K562 (cell line): Measurements from ENCODE around the gene PFN3. TPM values are rescaled to one million over a fixed set of nuclear protein-coding genes. Genes with fewer than 3 reads are reported as not detected.

Source experiments
- ATAC-seq: fragments of 200-7000 bp; cut with Tn5 transposase; 3 replicates; pipeline ENCODE4 v1.9.1; 2020; ENCODE audit warnings: moderate library complexity
- BruUV-seq: library from RNA; stranded (reverse); fragments of 400-500 nt; replicated peaks from 2 replicates; lab custom pipeline; 2021; lab: Mats Ljungman, UMichigan
- CTCF ChIA-PET: fragments of 300-600 bp; formaldehyde crosslinking; extraction: SDS; loops from one replicate; lab custom pipeline; 2021; ENCODE audit warnings: low intra/inter-chr PET ratio; lab: Yijun Ruan, JAX
- POLR2A ChIA-PET: fragments of 300-600, 350-650 bp; sonication (Branson Sonifier 250); formaldehyde crosslinking; extraction: SDS; loops from one replicate; lab custom pipeline; 2021; ENCODE audit warnings: antibody characterized with exemption, inconsistent platforms; lab: Yijun Ruan, JAX
- DNase-seq, 4 experiments: peaks; one replicate each; pipeline versions ENCODE4 v3.0.0 to v3.0.0-alpha.2; 2011 to 2018; ENCODE audit warnings: low spot score in 3 of 4, mixed read lengths in 3 of 4; ENCODE audit errors: extremely low read depth in 1 of 4
- FAIRE-seq: peaks from 2 replicates; lab custom pipeline; 2011; peaks lifted over from hg19 to GRCh38; lab: Jason Lieb, UNC
- H2AFZ ChIP-seq: 2 replicates; pipeline ENCODE4 v1.6.0; 2011; ENCODE audit warnings: low read depth, low read length, control low read depth, inconsistent platforms
- H3K27ac ChIP-seq: fragments of 200-600 bp; 3 replicates; pipeline ENCODE4 v1.8.0; 2011; ENCODE audit warnings: low read depth, mild to moderate bottlenecking, control low read depth, inconsistent platforms, low read length, moderate library complexity, mixed read lengths; ENCODE audit errors: extremely low read depth
- H3K27me3 ChIP-seq, 2 experiments: fragments of 300-600 bp in 1 of 2; 2 replicates in 1 of 2; 3 replicates in 1 of 2; pipeline versions ENCODE4 v1.6.0 to v1.8.0; 2011; ENCODE audit warnings: inconsistent platforms in 2 of 2, low read length in 2 of 2, mild to moderate bottlenecking in 1 of 2, mixed read lengths in 1 of 2, moderate library complexity in 1 of 2; ENCODE audit not compliant: control insufficient read depth in 2 of 2, insufficient read depth in 2 of 2
- H3K36me3 ChIP-seq: fragments of 300-600 bp; 3 replicates; pipeline ENCODE4 v1.8.0; 2011; ENCODE audit warnings: mild to moderate bottlenecking, low read length, inconsistent platforms; ENCODE audit not compliant: control insufficient read depth, insufficient read depth
- H3K4me1 ChIP-seq, 2 experiments: fragments of 200-600 bp in 1 of 2; replicated peaks in 1 of 2; 2 replicates in 1 of 2; 3 replicates in 1 of 2; pipeline versions ENCODE4 v1.5.1 to v1.8.0; 2011; ENCODE audit warnings: inconsistent platforms in 2 of 2, low read length in 2 of 2, mild to moderate bottlenecking in 1 of 2, mixed read lengths in 1 of 2, moderate library complexity in 1 of 2; ENCODE audit not compliant: control insufficient read depth in 2 of 2, insufficient read depth in 2 of 2
- H3K4me2 ChIP-seq: 2 replicates; pipeline ENCODE4 v1.6.1; 2011; ENCODE audit warnings: low read length, control low read depth, inconsistent platforms, mixed read lengths; ENCODE audit not compliant: insufficient read depth
- H3K4me3 ChIP-seq: fragments of 200-600 bp; sonication (generic), shearing (Covaris generic); 2 replicates; pipeline ENCODE4 v1.5.1; 2016; ENCODE audit warnings: control low read depth, inconsistent platforms
- H3K79me2 ChIP-seq: fragments of 200-600 bp; 3 replicates; pipeline ENCODE4 v1.8.0; 2011; ENCODE audit warnings: low read length, inconsistent platforms; ENCODE audit not compliant: control insufficient read depth, insufficient read depth
- H3K9ac ChIP-seq, 2 experiments: 2 replicates each; pipeline versions ENCODE4 v1.6.0 to v1.6.1; 2011; ENCODE audit warnings: low read depth in 2 of 2, low read length in 2 of 2, control low read depth in 1 of 2, inconsistent platforms in 1 of 2, mild to moderate bottlenecking in 1 of 2, mixed read lengths in 1 of 2; ENCODE audit not compliant: insufficient read depth in 1 of 2
- H3K9me1 ChIP-seq: one replicate; pipeline ENCODE4 v1.6.0; 2011; ENCODE audit warnings: inconsistent platforms, mild to moderate bottlenecking, low read length, moderate library complexity; ENCODE audit not compliant: control insufficient read depth, insufficient read depth
- H3K9me3 ChIP-seq: replicated peaks from 2 replicates; pipeline ENCODE4 v1.5.1; 2011; ENCODE audit warnings: low read depth, low read length, inconsistent platforms; ENCODE audit not compliant: control insufficient read depth, insufficient read depth
- H4K20me1 ChIP-seq: replicated peaks from 2 replicates; pipeline ENCODE4 v1.6.1; 2011; ENCODE audit warnings: low read length, inconsistent platforms, mixed read lengths; ENCODE audit not compliant: control insufficient read depth, insufficient read depth
- EP400 ChIP-seq: fragments of 450-650 bp; IDR thresholded peaks from 2 replicates; pipeline ENCODE4 v1.6.1; 2017; ENCODE audit warnings: antibody characterized with exemption, mild to moderate bottlenecking, moderate library complexity
- NCOA4 ChIP-seq: fragments of 450-650 bp; IDR thresholded peaks from 2 replicates; pipeline ENCODE4 v1.6.1; 2018; ENCODE audit warnings: mild to moderate bottlenecking; ENCODE audit not compliant: partially characterized antibody
- PRPF4 ChIP-seq: fragments of 200-400 bp; formaldehyde crosslinking; IDR thresholded peaks from one replicate; pipeline ENCODE4 v1.6.1; 2017; ENCODE audit warnings: low read length, low read depth, mild to moderate bottlenecking; ENCODE audit not compliant: insufficient read depth, poor library complexity, severe bottlenecking
- RCOR1 ChIP-seq, 2 experiments: IDR thresholded peaks; 2 replicates each; pipeline ENCODE4 v1.6.1; 2012; ENCODE audit warnings: low read depth in 2 of 2, low read length in 2 of 2, borderline replicate concordance in 1 of 2, improper control_type of control experiment in 1 of 2
- ZNF140 ChIP-seq: fragments of 250-450 bp; sonication (Bioruptor Pico); IDR thresholded peaks from 2 replicates; pipeline ENCODE4 v1.8.0; 2021; ENCODE audit warnings: moderate library complexity, mild to moderate bottlenecking, inconsistent platforms
- ZNF146 ChIP-seq: IDR thresholded peaks from one replicate; pipeline ENCODE4 v1.6.1; 2018; ENCODE audit warnings: missing compliant biosample characterization; ENCODE audit not compliant: unreplicated experiment
- ZNF311 ChIP-seq: fragments of 250-450 bp; sonication (Bioruptor Pico); IDR thresholded peaks from 2 replicates; pipeline ENCODE4 v1.4.0; 2020; ENCODE audit warnings: mild to moderate bottlenecking, moderate library complexity
- WGBS: fragments of 100-300 bp; shearing (Covaris generic); methylation state at CpG from one replicate; pipeline ENCODE4 v1.1.6; 2016; ENCODE audit warnings: low coverage, mixed read lengths; ENCODE audit not compliant: insufficient coverage; ENCODE audit errors: missing lambda C conversion rate; 5-methylcytosine and 5-hydroxymethylcytosine counted together
- in situ Hi-C: fragments of 300-500 bp; cut with MboI; formaldehyde crosslinking; loops from 4 replicates; pipeline ENCODE4 v1.15.0; 2018; ENCODE audit warnings: inconsistent platforms, mixed read lengths
- intact Hi-C: fragments of 100-400 bp; cut with micrococcal nuclease; formaldehyde crosslinking; loops from 2 replicates; pipeline ENCODE4 v1.14.2; 2022
- polyA plus RNA-seq, 8 experiments: library from polyadenylated mRNA; depleted of rRNA in 4 of 8; stranded (reverse) in 5 of 8; unstranded in 3 of 8; fragments of >200 nt; fragmentation: Nextera tagmentation in 2 of 8; fragmentation: Illumina TruSeq in 1 of 8; extraction: Ambion mirVana in 2 of 8; extraction: Trizol in 1 of 8; gene quantifications; 2 replicates each; pipeline versions ENCODE4 v1.2.1 to v1.2.3, GENCODE V29; 2011 to 2014; ENCODE audit warnings: inconsistent platforms in 1 of 8, missing spikeins in 1 of 8
- total RNA-seq, 7 experiments: library from RNA; depleted of rRNA in 6 of 7; stranded (reverse); fragments of >200 nt in 6 of 7; fragmentation: Illumina TruSeq in 2 of 7; extraction: Trizol in 2 of 7; gene quantifications; 2 replicates each; pipeline versions ENCODE4 v1.2.1 to v1.2.3, GENCODE V29; 2011 to 2021; ENCODE audit warnings: low replicate concordance in 1 of 7
- TF ChIP-seq, protein P1 (sequence below), 3 experiments: IDR thresholded peaks in 2 of 3; conservative IDR thresholded peaks in 1 of 3; 2 replicates each; pipeline ENCODE4 v1.5.1; 2011 to 2012; ENCODE audit warnings: low read length in 3 of 3, mild to moderate bottlenecking in 3 of 3, control low read depth in 2 of 3, improper control_type of control experiment in 1 of 3, inconsistent platforms in 1 of 3, low read depth in 1 of 3, mixed read lengths in 1 of 3, moderate library complexity in 1 of 3; ENCODE audit not compliant: insufficient read depth in 2 of 3
- TF ChIP-seq, protein P2 (sequence below), 2 experiments: IDR thresholded peaks; 2 replicates each; pipeline ENCODE4 v1.6.1; 2012; ENCODE audit warnings: improper control_type of control experiment in 2 of 2, low read depth in 2 of 2, low read length in 2 of 2, borderline replicate concordance in 1 of 2
- TF ChIP-seq, protein P3 (sequence below): sonication (generic); formaldehyde crosslinking; IDR thresholded peaks from 2 replicates; pipeline ENCODE4 v1.8.1; 2022; ENCODE audit warnings: missing genetic modification reagents

Gene PFN3
- total and polyA plus RNA-seq, 9 of the 15 experiments (the other 6 are each of a cell fraction or from before 2014, with no cell fraction given) = not detected

DNA sequence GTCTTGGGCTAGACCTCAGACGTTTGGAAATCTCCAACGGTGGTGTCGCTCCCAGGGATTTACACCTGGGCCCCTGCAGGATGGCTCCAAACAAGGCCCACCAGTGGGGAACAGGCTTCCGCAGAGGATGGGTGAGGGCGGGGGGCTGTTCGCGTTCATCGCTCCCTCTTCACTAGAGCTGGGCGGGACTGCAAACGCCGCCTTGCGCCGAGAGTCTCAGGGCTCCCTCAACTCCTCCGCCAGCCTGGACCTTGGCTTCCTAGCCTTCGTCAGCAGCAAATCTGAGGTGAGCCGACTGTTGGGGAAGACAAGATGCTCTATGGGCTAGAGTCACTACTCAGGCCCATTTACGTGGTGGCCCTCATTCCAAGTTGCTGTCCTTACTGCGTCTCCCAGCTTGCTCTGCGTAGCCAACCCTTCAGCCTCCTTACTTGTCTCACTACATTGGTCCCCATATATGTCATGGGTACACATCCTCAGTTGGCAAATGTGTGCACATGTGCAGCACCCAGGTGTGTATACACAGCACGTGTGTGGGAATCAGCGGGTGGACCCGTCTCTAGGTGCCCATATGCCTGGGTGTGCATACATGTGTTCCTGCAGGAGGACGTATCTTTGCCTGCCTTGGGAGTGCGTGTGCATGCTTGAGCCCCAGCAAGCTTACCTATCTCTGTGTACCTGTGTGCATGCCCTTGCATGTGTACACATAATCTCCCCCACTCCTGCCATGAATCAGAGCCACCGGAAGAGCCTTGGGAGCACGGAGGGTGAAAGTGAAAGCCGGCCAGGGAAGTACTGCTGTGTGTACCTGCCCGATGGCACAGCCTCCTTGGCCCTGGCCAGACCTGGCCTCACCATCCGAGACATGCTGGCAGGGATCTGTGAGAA is 32.2 kb downstream of the PFN3 start (continued):
- TF ChIP-seq, protein P1, sequence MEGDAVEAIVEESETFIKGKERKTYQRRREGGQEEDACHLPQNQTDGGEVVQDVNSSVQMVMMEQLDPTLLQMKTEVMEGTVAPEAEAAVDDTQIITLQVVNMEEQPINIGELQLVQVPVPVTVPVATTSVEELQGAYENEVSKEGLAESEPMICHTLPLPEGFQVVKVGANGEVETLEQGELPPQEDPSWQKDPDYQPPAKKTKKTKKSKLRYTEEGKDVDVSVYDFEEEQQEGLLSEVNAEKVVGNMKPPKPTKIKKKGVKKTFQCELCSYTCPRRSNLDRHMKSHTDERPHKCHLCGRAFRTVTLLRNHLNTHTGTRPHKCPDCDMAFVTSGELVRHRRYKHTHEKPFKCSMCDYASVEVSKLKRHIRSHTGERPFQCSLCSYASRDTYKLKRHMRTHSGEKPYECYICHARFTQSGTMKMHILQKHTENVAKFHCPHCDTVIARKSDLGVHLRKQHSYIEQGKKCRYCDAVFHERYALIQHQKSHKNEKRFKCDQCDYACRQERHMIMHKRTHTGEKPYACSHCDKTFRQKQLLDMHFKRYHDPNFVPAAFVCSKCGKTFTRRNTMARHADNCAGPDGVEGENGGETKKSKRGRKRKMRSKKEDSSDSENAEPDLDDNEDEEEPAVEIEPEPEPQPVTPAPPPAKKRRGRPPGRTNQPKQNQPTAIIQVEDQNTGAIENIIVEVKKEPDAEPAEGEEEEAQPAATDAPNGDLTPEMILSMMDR (IDR thresholded peaks at IDR 0.05 in 2 of 3, conservative IDR thresholded peaks at IDR 0.05 in 1 of 3; ENCODE audit: insufficient read depth in 2 of 3, low read depth in 1 of 3, low read length in 3 of 3) = 0 out of 6 replicates have a peak, but pooled peaks of 1 of the 3 experiments have one; percentile 1
- TF ChIP-seq ZNF140 (CRISPR knock-in tag) = no peak

DNA sequence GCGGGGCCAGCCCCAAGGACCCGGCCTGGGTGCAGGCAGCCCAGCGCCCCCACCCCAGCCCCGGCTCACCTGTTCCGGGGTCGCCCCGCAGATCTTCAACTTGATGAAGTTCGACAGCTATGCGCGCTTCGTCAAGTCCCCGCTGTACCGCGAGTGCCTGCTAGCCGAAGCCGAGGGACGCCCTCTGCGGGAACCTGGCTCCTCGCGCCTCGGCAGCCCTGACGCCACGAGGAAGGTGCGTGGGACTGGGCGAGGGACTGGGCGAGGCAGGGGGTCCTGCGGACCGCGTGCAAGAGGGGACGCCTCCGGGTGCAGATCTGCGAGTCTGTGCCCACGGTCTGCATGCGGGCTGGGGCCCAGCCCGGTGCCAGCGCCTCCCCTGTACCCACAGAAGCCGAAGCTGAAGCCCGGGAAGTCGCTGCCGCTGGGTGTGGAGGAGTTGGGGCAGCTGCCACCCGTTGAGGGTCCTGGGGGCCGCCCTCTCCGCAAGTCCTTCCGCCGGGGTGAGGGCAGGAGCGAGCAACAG is 33.1 kb downstream of the PFN3 start:
- Histone ChIP-seq H3K27me3 (no peaks in the 10 kb centered on the region), H4K20me1 (no peaks in the 10 kb centered on the region), H3K27ac (peak overlapping the region; percentile 94), H3K9me3 (no peaks in the 10 kb centered on the region), H3K4me3 (peak overlapping the region; percentile 57), H3K36me3 (peaks cover 37% of the 10 kb centered on the region; the same call in 2 of the 3 replicates), H2AFZ (peak overlapping the region; percentile 93), H3K79me2 (peaks cover 24% of the 10 kb centered on the region), H3K4me1 (peaks cover 69 to 92% of the 10 kb centered on the region in 2 experiments), H3K4me2 (peak overlapping the region; percentile 89), H3K9me1 (peaks cover 4% of the 10 kb centered on the region), H3K9ac (peak overlapping the region; percentile 73 to 95)
- CTCF ChIA-PET = interaction anchor here (2.0 kb wide), 1 partner anchor 49 kb away, joined by 6 read pairs; no protein-coding TSS in a partner anchor
- BruUV-seq = TSS peak; percentile 44
- FAIRE-seq = no peak
- WGBS = 1% methylated on average over 40 of the region's 46 CpGs
- DNase-seq = no peak
- ATAC-seq = peak; percentile 37
- POLR2A ChIA-PET = interaction anchor here (0.6 to 2.5 kb wide), 14 partner anchors 8 to 142 kb away, joined by 3 to 18 read pairs (median 3); partner anchors contain the start of genes LMAN2 and PDLIM7
- in situ Hi-C loops (no loop called here), intact Hi-C loops (loop anchor here (10.0 kb wide), 1 partner anchor 253 kb away; no protein-coding TSS in a partner anchor)
- TF ChIP-seq RCOR1 (IDR thresholded peaks at IDR 0.05; ENCODE audit: borderline replicate concordance in 1 of 2, low read depth in 2 of 2, low read length in 2 of 2) = 0 out of 4 replicates have a peak, but pooled peaks of 1 of the 2 experiments have one; percentile 22
- no peak for TF ChIP-seq NCOA4
- peak; percentile 4 for TF ChIP-seq ZNF146
- TF ChIP-seq, protein P2, sequence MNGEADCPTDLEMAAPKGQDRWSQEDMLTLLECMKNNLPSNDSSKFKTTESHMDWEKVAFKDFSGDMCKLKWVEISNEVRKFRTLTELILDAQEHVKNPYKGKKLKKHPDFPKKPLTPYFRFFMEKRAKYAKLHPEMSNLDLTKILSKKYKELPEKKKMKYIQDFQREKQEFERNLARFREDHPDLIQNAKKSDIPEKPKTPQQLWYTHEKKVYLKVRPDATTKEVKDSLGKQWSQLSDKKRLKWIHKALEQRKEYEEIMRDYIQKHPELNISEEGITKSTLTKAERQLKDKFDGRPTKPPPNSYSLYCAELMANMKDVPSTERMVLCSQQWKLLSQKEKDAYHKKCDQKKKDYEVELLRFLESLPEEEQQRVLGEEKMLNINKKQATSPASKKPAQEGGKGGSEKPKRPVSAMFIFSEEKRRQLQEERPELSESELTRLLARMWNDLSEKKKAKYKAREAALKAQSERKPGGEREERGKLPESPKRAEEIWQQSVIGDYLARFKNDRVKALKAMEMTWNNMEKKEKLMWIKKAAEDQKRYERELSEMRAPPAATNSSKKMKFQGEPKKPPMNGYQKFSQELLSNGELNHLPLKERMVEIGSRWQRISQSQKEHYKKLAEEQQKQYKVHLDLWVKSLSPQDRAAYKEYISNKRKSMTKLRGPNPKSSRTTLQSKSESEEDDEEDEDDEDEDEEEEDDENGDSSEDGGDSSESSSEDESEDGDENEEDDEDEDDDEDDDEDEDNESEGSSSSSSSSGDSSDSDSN (IDR thresholded peaks at IDR 0.05; ENCODE audit: borderline replicate concordance in 1 of 2, low read depth in 2 of 2, low read length in 2 of 2) = peak in 1 of 2 experiments; percentile 37; a peak in 1 of 4 replicates
- TF ChIP-seq, protein P3, sequence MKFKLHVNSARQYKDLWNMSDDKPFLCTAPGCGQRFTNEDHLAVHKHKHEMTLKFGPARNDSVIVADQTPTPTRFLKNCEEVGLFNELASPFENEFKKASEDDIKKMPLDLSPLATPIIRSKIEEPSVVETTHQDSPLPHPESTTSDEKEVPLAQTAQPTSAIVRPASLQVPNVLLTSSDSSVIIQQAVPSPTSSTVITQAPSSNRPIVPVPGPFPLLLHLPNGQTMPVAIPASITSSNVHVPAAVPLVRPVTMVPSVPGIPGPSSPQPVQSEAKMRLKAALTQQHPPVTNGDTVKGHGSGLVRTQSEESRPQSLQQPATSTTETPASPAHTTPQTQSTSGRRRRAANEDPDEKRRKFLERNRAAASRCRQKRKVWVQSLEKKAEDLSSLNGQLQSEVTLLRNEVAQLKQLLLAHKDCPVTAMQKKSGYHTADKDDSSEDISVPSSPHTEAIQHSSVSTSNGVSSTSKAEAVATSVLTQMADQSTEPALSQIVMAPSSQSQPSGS = no peak
- TF ChIP-seq EP400 = peak; percentile 84; the same call in 1 of the 2 replicates
- TF ChIP-seq ZNF311 (CRISPR knock-in tag) = 0 out of 2 replicates have a peak, but pooled peaks have one; percentile 56
- TF ChIP-seq PRPF4 = no peak
